Nucleus accumbens (tissue), 56 donors: Measurements from ENCODE around the gene SULT1C4.

ENCODE experiments used
- DNase-seq, 56 donors: peaks; one replicate each; lab custom pipeline; 2025; lab: John Stamatoyannopoulos, UW

The SULT1C4 gene

DNA sequence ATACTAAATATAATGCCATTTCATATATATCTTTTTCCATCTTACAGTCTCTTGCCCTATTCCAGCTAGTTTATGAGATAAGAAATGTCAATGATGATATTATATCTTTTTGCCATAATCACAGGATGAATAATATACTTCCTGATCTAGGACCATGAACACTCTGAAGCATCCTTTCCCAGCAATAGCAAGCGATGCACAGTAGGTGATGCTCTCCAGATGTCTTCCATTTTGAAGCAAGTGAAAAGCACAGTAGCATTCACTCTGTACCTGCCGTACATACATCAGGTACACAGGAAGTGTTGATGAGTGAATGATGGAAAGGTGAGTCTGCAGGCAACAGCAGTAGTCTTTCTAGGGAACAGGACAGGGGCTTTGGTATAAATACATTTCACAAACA lies 8.6 kb upstream of the SULT1C4 start:
- DNase-seq, result no peak

DNA sequence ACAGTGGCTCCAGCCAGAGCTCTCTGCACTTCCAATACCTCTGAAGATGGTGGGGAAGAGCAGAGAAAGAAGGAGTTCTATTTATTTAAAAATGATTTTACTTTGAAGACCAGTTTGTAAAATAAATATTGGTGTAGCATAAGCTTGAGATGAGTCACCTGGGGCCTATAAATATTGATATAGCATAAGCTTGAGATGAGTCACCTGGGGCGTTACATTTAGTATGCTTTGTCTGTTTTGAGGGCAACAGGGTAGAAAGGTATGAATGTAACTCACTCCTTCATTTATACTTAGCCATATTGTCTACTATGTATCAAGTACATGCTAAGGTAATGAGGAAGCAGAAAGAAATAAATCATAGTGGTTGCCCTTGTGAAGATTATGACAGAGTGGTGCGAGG lies 7.7 kb upstream of the SULT1C4 start:
- DNase-seq, result no peak

DNA sequence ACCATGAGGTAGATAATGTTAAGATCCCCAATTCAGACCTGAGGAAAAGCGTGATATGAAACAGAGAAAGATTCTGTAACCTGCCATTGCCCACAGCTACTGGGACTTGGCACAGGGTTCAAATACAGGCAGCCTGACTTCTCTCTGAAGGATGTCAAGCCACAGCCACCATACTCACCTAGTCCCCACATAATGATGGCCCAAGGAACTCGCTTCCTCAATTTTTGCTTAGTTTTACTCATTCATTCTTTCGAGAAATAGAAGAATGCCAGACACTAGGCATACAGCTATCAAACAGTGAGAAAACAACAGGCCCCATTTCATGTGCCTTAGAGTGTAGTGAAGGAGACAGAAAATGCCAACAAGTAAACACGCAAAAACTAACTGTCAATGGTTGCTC lies 980 bp upstream of the SULT1C4 start:
- no peak for DNase-seq

DNA sequence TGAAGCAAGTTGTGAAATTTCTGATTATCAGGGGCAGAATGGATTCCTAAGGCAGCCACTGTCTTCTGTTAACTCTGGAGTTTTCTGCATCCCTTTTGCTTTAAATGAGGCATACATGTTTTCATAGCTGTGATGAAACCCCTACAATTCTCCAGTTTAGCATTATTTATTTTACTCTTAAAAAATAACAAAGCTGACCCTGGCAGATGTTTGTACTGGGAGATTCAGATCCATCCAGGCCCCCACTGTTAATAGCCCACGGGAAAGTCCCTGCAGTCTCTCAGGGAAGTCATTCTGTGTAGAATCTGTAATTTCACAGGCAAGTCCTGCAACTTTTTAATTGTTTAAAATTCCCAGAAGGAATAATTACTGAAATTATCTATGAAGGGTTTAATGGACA lies 353 bp upstream of the SULT1C4 start:
- DNase-seq, result no peak

DNA sequence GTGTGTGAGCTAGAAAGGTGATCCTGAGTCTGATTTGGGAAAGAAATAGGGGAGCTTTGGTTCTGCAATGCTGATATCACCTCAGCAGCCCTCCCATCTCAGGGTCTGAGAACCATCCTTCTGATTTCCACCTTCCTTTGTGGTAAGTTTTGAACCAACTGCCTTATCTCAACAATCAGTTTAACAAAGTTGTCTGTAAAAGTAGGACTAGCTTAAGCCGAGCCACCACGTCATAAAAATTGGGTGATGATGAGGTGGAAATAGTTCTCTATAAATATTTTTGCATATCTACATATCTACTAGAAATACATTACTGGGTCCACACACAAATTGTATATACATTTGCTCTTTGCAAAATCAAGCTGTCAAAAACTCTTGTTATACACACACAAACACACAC lies 1.1 kb downstream of the SULT1C4 start:
- no peak for DNase-seq

DNA sequence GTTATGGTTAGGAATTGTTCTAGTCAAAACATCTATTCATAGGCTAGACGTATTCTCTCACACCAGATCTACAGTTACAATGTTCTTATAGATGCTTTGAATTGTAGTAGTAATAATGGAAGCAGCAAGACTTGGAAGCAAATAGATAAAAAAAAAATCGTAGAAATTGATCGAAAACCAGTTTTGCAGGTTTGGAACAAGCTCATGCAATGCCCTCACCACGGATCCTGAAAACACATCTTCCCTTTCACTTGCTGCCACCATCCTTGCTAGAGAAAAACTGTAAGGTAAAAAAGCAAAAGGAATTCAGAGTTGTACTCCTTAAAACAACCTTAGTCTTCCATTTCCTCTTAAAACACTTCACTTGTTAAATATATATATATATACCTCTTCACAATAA lies 4.4 kb downstream of the SULT1C4 start:
- no peak for DNase-seq

DNA sequence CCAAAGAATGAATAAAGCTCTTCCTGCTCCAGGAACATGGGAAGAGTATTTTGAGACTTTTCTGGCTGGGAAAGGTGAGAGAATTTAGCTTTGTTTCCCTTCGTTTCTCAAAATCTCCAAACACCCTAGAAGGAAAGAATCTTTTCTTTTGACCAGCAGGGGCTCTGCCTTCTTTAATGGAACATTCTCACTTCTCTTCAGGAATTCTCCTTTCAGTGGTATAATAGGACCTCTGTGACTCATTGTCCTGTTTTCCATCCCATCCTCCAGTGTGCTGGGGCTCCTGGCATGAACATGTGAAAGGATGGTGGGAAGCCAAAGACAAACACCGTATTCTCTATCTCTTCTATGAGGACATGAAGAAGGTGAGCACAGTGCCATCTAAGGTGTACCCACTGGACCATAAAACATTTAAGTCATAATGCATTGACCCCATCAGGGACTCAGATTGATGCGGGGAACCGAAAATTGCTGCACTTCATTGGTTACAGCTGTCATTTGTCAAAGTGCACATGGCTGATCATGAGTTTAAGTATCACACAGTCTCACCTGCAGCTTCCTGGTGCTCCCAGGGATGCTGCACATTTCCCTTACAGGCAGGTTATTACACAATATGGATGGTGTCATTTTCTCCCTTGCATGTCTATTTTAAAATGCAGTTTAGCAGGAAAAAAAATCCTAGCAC lies 5.5 kb downstream of the SULT1C4 start:
- no peak for DNase-seq

DNA sequence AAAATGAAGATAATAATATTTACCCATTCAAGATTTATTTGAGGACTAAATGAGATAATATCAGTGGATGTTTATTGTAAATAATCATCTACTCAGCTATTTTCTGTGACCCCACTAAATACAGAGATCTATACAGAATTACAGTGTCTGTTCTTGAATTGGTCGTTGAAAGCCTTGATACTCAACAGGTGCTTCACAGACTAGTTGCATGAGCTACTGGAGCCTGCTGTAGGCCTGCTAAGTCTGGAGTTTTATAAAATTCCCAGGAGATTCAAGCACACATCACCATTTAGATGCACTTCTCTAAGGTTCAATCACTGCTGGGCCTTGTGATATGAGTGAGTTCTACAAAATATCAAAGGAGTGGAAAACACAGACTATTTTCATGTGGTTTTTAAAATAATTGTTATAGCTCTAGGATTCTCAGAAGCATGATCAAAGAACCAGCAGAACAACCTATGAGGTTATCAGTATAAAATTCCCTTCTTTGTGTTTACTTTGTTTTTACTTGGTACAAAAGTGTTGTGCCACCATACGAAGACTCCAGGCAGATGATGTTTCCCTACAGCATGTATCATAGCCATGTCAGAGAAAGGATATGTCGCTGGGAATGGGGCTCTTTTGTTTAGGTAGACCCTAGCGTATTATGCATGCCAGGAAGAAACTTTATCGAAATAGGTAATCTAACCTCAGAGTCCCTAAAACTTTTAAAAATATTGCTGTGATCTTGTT lies 7.1 kb downstream of the SULT1C4 start:
- DNase-seq, result no peak

DNA sequence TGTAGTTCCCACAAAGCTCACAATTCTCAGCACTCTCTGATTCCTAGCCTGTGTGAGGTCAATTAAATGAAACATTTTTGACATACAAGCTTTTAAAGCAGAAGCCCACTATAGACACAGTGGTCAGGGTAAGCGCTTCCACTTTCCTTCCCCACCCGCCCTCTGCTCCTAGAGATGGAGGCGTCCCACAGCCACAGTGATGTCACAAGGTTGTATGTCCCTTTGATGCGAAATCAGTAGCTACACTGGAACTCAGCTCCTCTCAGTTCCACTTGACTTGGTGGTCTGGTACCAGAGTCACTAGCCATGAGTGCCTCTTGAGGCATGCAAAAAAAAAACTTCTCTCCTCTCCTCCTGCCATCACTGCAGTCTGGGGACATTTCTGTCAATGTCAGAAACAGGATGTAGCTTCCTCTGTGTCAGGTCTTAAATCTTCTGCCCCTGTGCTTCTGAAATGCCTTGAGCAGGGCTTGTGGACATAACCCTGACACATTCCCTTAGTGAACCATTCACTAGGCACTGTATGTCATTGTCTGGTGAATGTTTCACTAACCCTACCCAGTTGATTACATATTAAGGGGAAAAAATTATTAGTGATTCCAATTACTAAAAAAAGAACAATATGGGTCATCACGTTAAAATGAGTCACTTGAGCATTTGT lies 7.8 kb downstream of the SULT1C4 start:
- DNase-seq, result no peak

DNA sequence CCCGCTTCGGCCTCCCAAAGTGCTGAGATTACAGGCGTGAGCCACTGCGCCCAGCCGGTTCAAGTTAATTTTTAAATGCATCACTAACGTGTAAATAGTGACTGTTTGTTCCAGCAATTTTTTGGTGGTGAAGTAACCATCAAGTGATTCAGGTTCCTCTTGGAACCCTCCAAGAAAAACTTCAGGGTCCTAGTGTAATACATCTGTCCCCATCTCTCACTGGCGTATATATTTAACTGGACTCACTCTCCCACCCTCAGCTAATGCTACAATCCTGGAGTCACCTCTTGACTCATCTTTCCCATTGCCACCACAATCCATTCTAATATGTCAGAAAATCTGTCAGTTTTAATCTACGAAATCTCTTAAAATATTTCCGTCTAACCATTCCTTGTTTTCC lies 10.3 kb downstream of the SULT1C4 start:
- no peak for DNase-seq

DNA sequence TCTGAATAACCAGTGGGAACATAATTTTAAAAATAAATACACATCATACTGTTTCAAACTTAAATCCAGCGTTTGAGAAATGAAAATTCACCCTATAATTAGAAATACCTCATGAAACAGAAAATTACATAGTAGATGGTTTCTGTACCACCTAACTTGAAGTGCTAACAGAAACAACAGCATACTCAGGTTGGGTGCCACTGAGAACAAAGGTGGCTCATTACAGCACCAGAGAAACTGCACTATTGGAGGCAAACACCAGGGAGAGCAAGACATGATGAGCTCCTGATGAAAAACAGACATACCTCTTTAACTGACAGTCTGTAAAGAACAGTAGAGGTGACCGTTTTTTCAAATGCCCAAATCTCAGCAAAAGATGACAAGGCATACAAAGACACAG lies 12.6 kb downstream of the SULT1C4 start:
- no peak for DNase-seq

DNA sequence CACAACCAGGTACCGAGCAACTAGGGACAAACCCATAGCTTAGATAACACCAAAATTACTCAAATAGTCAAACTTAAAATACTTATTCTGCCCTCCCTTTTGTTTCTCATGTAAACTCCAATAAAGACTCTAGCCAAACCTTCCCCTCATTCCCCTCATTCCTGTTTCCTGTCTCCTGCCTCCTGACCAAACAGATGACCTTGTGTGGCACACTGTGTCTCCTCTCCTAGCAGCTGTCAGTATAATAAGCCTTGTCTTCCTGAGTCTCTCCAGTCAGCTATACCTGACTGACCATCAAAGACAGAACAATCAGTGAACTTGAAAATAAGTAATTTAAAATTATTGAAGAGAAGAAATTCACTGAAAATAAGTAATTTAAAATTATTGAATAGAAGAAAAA lies 14.3 kb downstream of the SULT1C4 start:
- DNase-seq, result no peak

DNA sequence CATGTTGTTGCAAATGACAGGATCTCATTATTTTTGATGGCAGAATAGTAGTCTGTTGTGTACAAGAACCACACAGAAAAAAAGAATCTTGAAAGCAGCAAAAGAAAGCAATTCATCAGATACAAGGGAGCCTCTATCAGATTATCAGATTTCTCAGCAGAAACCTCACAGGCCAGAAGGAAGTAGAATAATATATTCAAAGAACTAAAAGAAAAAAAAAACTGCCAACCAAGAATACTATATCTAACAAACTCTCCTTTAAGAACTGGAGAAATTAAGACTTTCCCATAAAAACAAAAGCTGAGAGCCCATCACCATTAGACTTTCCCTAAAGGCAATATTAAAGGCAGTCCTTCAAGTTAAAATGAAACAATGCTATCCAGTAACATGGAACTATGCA lies 15.4 kb downstream of the SULT1C4 start:
- no peak for DNase-seq

DNA sequence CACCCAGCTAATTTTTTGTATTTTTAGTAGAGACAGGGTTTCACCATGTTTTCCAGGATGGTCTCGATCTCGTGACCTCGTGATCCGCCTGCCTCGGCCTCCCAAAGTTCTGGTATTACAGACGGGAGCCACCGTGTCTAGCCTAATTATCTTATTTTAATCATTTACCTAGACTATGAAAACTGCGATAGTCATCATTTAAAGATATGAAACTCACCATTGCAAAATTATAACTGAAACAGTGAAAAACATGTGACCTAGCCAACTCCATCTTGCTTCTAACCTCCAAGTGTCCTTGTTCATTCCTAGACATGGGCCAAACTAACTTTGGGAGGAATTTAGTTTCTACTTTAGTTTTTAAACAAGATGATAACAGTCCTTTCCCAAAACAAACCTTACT lies 17.4 kb downstream of the SULT1C4 start:
- DNase-seq, result no peak

DNA sequence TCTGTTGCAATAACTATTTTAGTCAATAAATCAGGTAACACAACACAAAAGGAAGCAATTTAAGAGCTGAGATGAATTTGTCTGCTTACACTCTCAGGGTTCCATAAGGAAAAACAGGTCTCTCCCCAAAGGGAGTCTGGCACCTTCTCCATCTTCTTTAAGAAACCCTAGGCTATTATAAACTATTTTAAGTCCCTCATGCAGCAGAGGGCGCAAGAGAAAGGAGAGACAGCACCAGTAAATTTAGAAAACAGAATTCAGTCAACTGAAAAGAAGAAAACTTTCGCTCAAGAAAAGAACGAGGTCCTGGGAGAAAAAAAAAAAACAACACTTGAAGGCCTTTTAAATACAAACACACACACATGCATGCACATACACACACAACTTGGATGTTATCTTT lies 19.1 kb downstream of the SULT1C4 start:
- no peak for DNase-seq

DNA sequence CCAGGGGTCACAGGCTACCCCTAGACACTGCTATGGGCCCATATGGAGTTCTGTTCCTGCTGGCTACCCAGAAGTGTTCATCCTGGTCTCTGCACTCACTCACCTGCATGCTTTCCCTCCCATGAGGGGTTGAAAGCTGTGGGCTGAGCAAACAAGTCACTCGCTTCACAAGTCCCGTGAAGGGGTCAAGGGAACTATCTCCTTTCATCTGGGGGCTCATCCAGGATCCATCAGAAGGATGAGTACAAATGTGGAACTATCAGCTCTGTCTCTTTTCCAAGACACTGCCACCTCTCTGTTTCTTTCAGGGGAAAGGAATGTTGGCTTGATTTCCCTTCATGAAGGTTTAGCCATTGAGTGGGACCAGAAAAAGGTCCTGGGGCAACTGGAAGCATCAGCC lies 21.7 kb downstream of the SULT1C4 start:
- DNase-seq, result no peak

DNA sequence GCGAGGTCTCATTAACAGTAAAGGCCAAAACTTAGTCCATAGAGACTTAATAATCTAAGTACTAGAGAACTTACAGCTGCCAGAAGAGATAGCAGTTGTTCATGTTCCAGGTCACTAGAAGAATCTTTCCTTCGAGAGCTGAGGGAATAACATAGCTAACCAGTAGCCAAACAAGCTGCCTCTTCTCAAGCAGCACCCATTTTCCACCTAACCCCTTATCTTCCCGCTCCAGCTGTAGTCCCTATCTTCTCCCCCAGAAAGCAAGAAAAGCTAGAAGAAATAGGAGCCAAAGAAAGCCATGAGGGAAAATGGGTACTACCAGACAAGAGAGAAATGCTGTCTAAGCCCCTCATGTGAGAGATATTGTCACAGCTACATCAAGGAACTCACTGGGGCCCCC lies 24.0 kb downstream of the SULT1C4 start:
- DNase-seq, result no peak

DNA sequence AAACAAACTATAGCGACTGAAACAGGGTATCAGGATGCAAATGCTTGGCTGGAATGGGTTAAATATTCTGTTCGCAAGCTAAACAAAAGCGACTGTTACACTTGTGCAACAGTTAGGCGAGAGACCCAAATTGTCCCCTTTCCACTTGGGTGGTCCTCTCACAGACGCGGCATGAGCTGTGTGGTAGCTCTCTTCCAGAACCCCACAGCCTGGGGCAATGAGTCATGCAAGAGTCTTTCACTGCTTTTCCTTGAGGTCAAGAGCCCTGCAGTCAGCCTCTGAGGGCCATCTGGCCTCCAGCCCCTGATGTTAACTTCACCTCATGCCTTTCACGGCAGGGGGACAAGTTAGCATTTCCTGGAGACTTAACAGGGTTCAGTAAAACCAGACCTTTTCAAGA lies 25.7 kb downstream of the SULT1C4 start:
- DNase-seq, result no peak

DNA sequence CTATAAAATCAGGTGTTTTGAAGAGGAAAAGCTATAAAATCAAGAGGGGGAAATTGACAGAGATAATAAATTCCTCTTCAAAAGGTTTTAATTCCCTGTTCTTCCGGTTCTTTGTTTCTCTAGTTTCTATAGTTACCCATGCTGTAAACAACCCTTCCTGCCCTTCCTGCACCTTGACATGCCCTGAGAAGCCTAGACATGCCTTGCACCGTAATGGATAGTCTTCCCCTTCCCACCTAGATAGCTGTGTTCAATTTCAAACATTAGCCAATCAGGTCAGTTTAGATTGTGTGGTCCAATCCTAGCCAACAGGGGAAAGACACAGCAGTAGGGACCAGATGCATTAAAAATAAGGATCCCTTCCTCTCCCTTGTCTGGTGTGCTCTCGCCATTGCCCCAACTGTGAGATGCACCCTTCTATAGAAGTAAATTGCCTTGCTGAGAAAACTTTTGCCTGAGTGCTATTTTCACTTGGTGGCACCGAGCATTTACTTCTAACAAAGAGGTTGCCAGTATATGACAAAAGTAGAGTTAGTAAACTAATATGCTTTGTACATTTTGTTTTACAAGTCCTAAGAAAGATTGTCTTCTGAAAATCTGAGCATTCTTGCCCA lies 27.1 kb downstream of the SULT1C4 start:
- no peak for DNase-seq

DNA sequence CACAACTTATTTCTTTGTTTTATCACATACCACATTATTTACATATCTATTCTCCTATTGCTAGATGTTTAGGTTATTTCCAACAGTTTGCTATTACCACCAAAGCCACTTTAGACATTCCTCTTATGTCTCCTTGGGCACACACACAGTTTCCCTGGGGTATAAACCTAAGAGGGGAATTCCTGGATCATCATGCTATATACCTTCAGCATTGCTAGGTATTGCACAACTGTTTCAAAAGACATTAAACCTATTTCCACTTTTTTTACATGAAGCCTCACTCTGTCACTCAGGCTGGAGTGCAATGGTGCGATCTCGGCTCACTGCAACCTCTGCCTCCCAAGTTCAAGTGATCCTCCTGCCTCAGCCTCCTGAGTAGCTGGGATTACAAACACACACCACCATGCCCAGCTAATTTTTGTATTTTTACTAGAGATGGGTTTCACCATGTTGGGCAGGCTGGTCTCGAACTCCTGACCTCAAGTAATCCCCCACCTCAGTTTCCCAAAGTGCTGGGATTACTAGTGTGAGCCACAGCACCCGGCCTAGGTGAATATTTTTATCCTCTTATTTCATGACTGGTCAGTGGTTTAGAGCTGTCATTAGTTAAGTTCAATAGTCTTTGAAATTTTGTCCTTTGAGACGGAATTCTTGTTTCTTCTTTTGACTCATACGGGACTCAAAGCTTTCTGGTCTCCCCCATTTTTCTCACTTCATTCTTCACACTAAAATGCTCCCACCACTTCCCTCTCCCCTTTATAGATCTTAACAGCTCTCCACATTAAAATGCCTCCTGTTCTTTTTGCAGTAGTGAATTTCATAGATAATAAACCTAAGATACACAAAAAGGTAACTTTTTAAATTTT lies 30.3 kb downstream of the SULT1C4 start:
- DNase-seq, result no peak

DNA sequence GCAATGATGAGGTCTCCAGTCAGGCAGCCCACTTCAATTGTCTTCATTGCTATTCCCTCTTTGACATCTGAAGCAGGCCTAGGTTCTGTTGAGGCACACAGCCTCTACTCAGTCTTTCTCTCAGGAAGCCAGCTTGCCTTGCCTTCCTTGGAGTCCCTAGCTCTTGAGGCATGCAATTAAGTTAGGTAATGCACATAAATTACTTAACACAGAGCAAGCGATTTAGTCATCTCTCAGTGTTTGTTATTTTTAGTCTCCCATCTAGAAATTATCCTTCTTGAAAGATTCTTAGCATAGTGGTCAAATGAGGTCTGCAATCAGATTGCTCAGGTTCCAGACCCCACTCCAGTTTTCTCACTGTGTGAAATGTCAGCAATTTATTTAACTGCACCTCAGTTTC lies 32.0 kb downstream of the SULT1C4 start:
- no peak for DNase-seq
